WTC11 (cell line): ENCODE measurements around the gene CFAP298. TPM values are rescaled to one million over a fixed set of nuclear protein-coding genes. Genes with fewer than 3 reads are reported as not detected.

Experiments
- ATAC-seq: fragments of 200-7000 bp; cut with Tn5 transposase; 2 replicates; pipeline ENCODE4 v1.10.0; 2021; ENCODE audit warnings: mild to moderate bottlenecking, moderate library complexity
- CTCF ChIA-PET: fragments of 300-600 bp; sonication (Branson Sonifier 250); formaldehyde crosslinking; loops from one replicate; lab custom pipeline; 2021; ENCODE audit warnings: antibody characterized with exemption; lab: Charles Lee
- POLR2A ChIA-PET: fragments of 350-600 bp; sonication (Branson Sonifier 250); formaldehyde crosslinking; loops from one replicate; lab custom pipeline; 2021; ENCODE audit warnings: antibody characterized with exemption; lab: Charles Lee
- DNase-seq: peaks from one replicate; pipeline ENCODE4 v3.0.0; 2021; ENCODE audit warnings: low spot score
- H3K27ac Mint-ChIP-seq: 2 replicates; pipeline ENCODE4 v1.8.0; 2021; ENCODE audit warnings: mixed read lengths
- H3K27me3 Mint-ChIP-seq: 2 replicates; pipeline ENCODE4 v1.8.0; 2021; ENCODE audit warnings: low read depth, mild to moderate bottlenecking, moderate library complexity, mixed read lengths
- H3K36me3 Mint-ChIP-seq: 2 replicates; pipeline ENCODE4 v1.8.0; 2021; ENCODE audit warnings: mixed read lengths
- H3K4me1 Mint-ChIP-seq: 2 replicates; pipeline ENCODE4 v1.8.0; 2022; ENCODE audit warnings: mixed read lengths
- H3K4me3 Mint-ChIP-seq: 2 replicates; pipeline ENCODE4 v1.8.0; 2021; ENCODE audit warnings: mild to moderate bottlenecking, moderate library complexity, mixed read lengths
- H3K9me3 Mint-ChIP-seq: 2 replicates; pipeline ENCODE4 v1.8.0; 2021; ENCODE audit warnings: mixed read lengths
- ESRRA ChIP-seq: sonication (generic); formaldehyde crosslinking; IDR thresholded peaks from 2 replicates; pipeline ENCODE4 v1.8.1; 2022; ENCODE audit warnings: mild to moderate bottlenecking, missing genetic modification reagents, borderline replicate concordance
- GTF2I ChIP-seq: fragments of 250-450 bp; sonication (Bioruptor Pico); conservative IDR thresholded peaks from 2 replicates; pipeline ENCODE4 v1.4.0; 2021; ENCODE audit warnings: mild to moderate bottlenecking
- MXD4 ChIP-seq: fragments of 250-450 bp; sonication (Bioruptor Pico); IDR thresholded peaks from 2 replicates; pipeline ENCODE4 v1.8.0; 2021; ENCODE audit warnings: mild to moderate bottlenecking, moderate library complexity, borderline replicate concordance
- MYBL2 ChIP-seq: sonication (generic); formaldehyde crosslinking; IDR thresholded peaks from 2 replicates; pipeline ENCODE4 v1.8.1; 2023; ENCODE audit warnings: mild to moderate bottlenecking, moderate library complexity, missing genetic modification reagents
- NFE2L1 ChIP-seq: sonication (generic); formaldehyde crosslinking; IDR thresholded peaks from 2 replicates; pipeline ENCODE4 v1.8.1; 2023; ENCODE audit warnings: missing genetic modification reagents
- NR1H2 ChIP-seq: sonication (generic); formaldehyde crosslinking; IDR thresholded peaks from 2 replicates; pipeline ENCODE4 v1.9.0; 2021; ENCODE audit warnings: mild to moderate bottlenecking, moderate library complexity, missing genetic modification reagents
- NR2C2 ChIP-seq: sonication (generic); formaldehyde crosslinking; IDR thresholded peaks from 2 replicates; pipeline ENCODE4 v1.8.0; 2022; ENCODE audit warnings: mild to moderate bottlenecking, missing genetic modification reagents
- RELA ChIP-seq: sonication (generic); formaldehyde crosslinking; IDR thresholded peaks from 2 replicates; pipeline ENCODE4 v1.8.1; 2022; ENCODE audit warnings: missing genetic modification reagents, mild to moderate bottlenecking, borderline replicate concordance
- TEAD4 ChIP-seq: sonication (generic); formaldehyde crosslinking; IDR thresholded peaks from 2 replicates; pipeline ENCODE4 v1.8.0; 2022; ENCODE audit warnings: mild to moderate bottlenecking, missing genetic modification reagents
- total RNA-seq: library from RNA; stranded (reverse); gene quantifications from 3 replicates; pipeline ENCODE4 v1.2.3, GENCODE V29; 2021
- TF ChIP-seq, protein P1 (sequence below): sonication (generic); formaldehyde crosslinking; IDR thresholded peaks from 2 replicates; pipeline ENCODE4 v1.8.1; 2023; ENCODE audit warnings: mild to moderate bottlenecking, missing genetic modification reagents, borderline replicate concordance
- TF ChIP-seq, protein P2 (sequence below): sonication (generic); formaldehyde crosslinking; IDR thresholded peaks from 2 replicates; pipeline ENCODE4 v1.8.1; 2022; ENCODE audit warnings: low read depth, missing genetic modification reagents, borderline replicate concordance
- TF ChIP-seq, protein P3 (sequence below): sonication (generic); formaldehyde crosslinking; IDR thresholded peaks from 2 replicates; pipeline ENCODE4 v1.8.0; 2023; ENCODE audit warnings: missing genetic modification reagents
- TF ChIP-seq, protein P4 (sequence below): fragments of 250-450 bp; sonication (Bioruptor Pico); IDR thresholded peaks from 2 replicates; pipeline ENCODE4 v1.9.0; 2021; ENCODE audit warnings: mild to moderate bottlenecking
- TF ChIP-seq, protein P5 (sequence below): sonication (generic); formaldehyde crosslinking; IDR thresholded peaks from 2 replicates; pipeline ENCODE4 v1.8.0; 2023; ENCODE audit warnings: mild to moderate bottlenecking, missing genetic modification reagents

The CFAP298 gene
- total RNA-seq, 1 experiment from 2014 or later = 98.1 TPM

DNA sequence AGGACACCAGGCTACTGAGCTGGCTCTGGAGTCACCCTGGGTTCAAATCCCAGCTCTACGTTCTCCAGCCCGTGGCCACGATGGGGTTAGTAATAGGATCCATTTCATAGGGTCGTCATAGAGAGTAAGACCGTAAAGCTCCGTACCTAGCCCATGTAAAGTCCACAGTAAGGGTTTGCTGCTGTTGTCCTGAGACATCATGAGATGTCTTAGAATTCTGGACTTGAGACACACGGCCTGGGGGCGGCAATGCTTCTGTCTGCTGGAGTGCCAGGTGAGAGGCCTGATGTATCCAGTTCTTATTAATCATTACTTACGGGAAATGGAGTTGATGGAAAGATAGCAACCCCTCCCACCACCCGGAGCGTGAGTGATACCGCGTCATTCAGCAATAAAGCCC lies 30.4 kb downstream of the CFAP298 start (continued):
- TF ChIP-seq, protein P1, sequence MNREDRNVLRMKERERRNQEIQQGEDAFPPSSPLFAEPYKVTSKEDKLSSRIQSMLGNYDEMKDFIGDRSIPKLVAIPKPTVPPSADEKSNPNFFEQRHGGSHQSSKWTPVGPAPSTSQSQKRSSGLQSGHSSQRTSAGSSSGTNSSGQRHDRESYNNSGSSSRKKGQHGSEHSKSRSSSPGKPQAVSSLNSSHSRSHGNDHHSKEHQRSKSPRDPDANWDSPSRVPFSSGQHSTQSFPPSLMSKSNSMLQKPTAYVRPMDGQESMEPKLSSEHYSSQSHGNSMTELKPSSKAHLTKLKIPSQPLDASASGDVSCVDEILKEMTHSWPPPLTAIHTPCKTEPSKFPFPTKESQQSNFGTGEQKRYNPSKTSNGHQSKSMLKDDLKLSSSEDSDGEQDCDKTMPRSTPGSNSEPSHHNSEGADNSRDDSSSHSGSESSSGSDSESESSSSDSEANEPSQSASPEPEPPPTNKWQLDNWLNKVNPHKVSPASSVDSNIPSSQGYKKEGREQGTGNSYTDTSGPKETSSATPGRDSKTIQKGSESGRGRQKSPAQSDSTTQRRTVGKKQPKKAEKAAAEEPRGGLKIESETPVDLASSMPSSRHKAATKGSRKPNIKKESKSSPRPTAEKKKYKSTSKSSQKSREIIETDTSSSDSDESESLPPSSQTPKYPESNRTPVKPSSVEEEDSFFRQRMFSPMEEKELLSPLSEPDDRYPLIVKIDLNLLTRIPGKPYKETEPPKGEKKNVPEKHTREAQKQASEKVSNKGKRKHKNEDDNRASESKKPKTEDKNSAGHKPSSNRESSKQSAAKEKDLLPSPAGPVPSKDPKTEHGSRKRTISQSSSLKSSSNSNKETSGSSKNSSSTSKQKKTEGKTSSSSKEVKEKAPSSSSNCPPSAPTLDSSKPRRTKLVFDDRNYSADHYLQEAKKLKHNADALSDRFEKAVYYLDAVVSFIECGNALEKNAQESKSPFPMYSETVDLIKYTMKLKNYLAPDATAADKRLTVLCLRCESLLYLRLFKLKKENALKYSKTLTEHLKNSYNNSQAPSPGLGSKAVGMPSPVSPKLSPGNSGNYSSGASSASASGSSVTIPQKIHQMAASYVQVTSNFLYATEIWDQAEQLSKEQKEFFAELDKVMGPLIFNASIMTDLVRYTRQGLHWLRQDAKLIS (CRISPR knock-in tag) = no peak

DNA sequence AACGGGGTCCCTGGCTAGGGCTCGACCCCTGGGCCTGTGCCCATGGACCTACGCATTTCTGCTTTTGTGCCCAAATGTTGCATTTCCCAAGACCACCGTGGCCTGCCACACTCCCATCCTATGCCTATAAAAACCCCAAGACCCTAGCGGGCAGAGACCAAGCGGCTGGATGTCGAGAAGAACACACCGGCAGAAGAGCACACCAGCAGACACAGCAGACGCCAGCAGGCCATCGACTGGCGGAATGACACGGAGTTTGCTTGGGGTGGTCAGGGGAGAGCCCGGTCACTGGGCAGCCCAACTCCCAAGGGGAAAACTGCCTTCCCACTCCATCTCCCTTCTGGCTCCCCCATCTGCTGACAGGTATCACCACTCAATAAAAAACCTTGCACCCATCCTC lies 31.2 kb downstream of the CFAP298 start:
- Mint-ChIP-seq H3K4me1 (0 out of 2 replicates have a peak, but pooled peaks cover 2% of the 10 kb centered on the region), H3K36me3 (no peaks in the 10 kb centered on the region), H3K9me3 (no peaks in the 10 kb centered on the region), H3K27ac (no peak overlapping the region), H3K27me3 (no peaks in the 10 kb centered on the region)
- TF ChIP-seq GTF2I (CRISPR knock-in tag) (no peak), NR1H2 (CRISPR knock-in tag) (no peak), NR2C2 (CRISPR knock-in tag) (no peak), NFE2L1 (no peak), MXD4 (CRISPR knock-in tag) (no peak), MYBL2 (CRISPR knock-in tag) (no peak), ESRRA (CRISPR knock-in tag) (no peak), RELA (CRISPR knock-in tag) (no peak), TEAD4 (CRISPR knock-in tag) (no peak)
- TF ChIP-seq, protein P2, sequence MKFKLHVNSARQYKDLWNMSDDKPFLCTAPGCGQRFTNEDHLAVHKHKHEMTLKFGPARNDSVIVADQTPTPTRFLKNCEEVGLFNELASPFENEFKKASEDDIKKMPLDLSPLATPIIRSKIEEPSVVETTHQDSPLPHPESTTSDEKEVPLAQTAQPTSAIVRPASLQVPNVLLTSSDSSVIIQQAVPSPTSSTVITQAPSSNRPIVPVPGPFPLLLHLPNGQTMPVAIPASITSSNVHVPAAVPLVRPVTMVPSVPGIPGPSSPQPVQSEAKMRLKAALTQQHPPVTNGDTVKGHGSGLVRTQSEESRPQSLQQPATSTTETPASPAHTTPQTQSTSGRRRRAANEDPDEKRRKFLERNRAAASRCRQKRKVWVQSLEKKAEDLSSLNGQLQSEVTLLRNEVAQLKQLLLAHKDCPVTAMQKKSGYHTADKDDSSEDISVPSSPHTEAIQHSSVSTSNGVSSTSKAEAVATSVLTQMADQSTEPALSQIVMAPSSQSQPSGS (CRISPR knock-in tag) = no peak
- TF ChIP-seq, protein P3, sequence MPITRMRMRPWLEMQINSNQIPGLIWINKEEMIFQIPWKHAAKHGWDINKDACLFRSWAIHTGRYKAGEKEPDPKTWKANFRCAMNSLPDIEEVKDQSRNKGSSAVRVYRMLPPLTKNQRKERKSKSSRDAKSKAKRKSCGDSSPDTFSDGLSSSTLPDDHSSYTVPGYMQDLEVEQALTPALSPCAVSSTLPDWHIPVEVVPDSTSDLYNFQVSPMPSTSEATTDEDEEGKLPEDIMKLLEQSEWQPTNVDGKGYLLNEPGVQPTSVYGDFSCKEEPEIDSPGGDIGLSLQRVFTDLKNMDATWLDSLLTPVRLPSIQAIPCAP (CRISPR knock-in tag) = no peak
- TF ChIP-seq, protein P4, sequence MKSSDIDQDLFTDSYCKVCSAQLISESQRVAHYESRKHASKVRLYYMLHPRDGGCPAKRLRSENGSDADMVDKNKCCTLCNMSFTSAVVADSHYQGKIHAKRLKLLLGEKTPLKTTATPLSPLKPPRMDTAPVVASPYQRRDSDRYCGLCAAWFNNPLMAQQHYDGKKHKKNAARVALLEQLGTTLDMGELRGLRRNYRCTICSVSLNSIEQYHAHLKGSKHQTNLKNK (CRISPR knock-in tag) = no peak
- TF ChIP-seq, protein P5, sequence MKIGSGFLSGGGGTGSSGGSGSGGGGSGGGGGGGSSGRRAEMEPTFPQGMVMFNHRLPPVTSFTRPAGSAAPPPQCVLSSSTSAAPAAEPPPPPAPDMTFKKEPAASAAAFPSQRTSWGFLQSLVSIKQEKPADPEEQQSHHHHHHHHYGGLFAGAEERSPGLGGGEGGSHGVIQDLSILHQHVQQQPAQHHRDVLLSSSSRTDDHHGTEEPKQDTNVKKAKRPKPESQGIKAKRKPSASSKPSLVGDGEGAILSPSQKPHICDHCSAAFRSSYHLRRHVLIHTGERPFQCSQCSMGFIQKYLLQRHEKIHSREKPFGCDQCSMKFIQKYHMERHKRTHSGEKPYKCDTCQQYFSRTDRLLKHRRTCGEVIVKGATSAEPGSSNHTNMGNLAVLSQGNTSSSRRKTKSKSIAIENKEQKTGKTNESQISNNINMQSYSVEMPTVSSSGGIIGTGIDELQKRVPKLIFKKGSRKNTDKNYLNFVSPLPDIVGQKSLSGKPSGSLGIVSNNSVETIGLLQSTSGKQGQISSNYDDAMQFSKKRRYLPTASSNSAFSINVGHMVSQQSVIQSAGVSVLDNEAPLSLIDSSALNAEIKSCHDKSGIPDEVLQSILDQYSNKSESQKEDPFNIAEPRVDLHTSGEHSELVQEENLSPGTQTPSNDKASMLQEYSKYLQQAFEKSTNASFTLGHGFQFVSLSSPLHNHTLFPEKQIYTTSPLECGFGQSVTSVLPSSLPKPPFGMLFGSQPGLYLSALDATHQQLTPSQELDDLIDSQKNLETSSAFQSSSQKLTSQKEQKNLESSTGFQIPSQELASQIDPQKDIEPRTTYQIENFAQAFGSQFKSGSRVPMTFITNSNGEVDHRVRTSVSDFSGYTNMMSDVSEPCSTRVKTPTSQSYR (CRISPR knock-in tag) = no peak
- TF ChIP-seq, all 79 proteins: peak for 0
- no peak for ATAC-seq
- POLR2A ChIA-PET = no interaction called here
- no peak overlapping the region for H3K4me3 Mint-ChIP-seq
- CTCF ChIA-PET = interaction anchor here (1.4 to 1.9 kb wide), 3 partner anchors 11 to 178 kb away, joined by 4 to 6 read pairs (median 4); no protein-coding TSS in a partner anchor
- DNase-seq = no peak
